ENCODE results near the gene CD200. TPM values are rescaled to one million over a fixed set of nuclear protein-coding genes. Genes with fewer than 3 reads are reported as not detected.

The CD200 gene
- total RNA-seq, 1 experiment from 2014 or later, result not detected

DNA sequence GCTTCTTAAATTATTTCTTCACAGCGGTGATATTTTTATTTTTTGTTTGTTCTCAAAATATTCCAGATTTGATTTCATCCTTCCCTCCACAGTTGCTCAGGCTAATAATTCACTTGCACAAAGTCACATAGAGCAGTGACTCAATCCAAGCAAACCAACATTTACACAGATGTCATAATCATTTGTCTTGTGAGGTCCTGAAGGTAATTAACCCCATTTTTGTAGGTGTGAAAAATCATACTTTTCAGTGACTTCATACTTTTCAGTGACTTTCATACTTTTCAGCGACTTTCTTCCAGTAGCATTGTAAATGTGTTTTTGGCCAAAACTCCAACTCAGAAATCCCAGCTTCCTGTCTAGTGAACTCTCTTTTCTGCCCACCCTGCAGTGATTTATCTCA lies 32.1 kb downstream of the CD200 start:
- Histone ChIP-seq H3K27ac (ENCODE audit: low read depth, low read length, poor library complexity, severe bottlenecking) (no peak overlapping the region), H3K36me3 (ENCODE audit: insufficient read depth, low read length, poor library complexity, severe bottlenecking) (no peaks in the 10 kb centered on the region), H3K4me1 (ENCODE audit: insufficient read depth, low read length, poor library complexity, severe bottlenecking) (no peaks in the 10 kb centered on the region), H3K27me3 (replicated peaks; ENCODE audit: insufficient read depth, low read depth, low read length, poor library complexity) (peaks cover 8% of the 10 kb centered on the region), H3K9me3 (ENCODE audit: low read depth, low read length, poor library complexity, severe bottlenecking) (no peaks in the 10 kb centered on the region), H3K4me3 (ENCODE audit: low read depth, low read length, poor library complexity, severe bottlenecking) (no peak overlapping the region)
- ChIA-PET POLR2A (ENCODE audit: low non-redundant PET) (no interaction called here), CTCF (no interaction called here)
- intact Hi-C loops (cut with micrococcal nuclease; ENCODE audit: unreplicated experiment), result no loop called here
- DNase-seq (ENCODE audit: low spot score), result no peak
- no peak for TF ChIP-seq EZH2 (IDR thresholded peaks at IDR 0.05; ENCODE audit: borderline replicate concordance, low read depth, low read length, poor library complexity, severe bottlenecking)
- TF ChIP-seq, protein P1, sequence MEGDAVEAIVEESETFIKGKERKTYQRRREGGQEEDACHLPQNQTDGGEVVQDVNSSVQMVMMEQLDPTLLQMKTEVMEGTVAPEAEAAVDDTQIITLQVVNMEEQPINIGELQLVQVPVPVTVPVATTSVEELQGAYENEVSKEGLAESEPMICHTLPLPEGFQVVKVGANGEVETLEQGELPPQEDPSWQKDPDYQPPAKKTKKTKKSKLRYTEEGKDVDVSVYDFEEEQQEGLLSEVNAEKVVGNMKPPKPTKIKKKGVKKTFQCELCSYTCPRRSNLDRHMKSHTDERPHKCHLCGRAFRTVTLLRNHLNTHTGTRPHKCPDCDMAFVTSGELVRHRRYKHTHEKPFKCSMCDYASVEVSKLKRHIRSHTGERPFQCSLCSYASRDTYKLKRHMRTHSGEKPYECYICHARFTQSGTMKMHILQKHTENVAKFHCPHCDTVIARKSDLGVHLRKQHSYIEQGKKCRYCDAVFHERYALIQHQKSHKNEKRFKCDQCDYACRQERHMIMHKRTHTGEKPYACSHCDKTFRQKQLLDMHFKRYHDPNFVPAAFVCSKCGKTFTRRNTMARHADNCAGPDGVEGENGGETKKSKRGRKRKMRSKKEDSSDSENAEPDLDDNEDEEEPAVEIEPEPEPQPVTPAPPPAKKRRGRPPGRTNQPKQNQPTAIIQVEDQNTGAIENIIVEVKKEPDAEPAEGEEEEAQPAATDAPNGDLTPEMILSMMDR (conservative IDR thresholded peaks at IDR 0.05; ENCODE audit: low read depth, low read length), result no peak
- no TSS peak for BruUV-seq (replicated peaks)

DNA sequence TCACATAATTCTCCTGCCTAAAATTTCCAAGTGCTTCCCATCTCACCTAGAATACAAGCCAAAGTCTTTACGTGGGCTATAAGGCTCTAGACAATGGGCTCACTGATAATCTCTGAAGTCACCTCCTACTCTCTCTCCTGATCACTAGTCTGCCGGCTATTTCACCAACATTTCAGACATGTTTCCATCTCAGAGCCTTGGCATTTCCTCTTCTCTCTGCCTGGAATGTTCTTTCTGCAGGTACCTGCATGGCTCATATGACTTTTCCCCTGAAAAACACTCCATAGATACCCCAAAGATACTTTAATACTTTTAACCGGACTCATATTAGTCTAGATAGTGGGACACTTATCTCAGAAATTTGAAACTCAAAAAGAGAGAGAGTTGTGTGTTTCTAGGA lies 32.7 kb downstream of the CD200 start:
- ChIA-PET POLR2A (ENCODE audit: low non-redundant PET) (no interaction called here), CTCF (no interaction called here)
- intact Hi-C loops (cut with micrococcal nuclease; ENCODE audit: unreplicated experiment), result no loop called here
- Histone ChIP-seq H3K36me3 (ENCODE audit: insufficient read depth, low read length, poor library complexity, severe bottlenecking) (no peaks in the 10 kb centered on the region), H3K4me1 (ENCODE audit: insufficient read depth, low read length, poor library complexity, severe bottlenecking) (no peaks in the 10 kb centered on the region), H3K27ac (ENCODE audit: low read depth, low read length, poor library complexity, severe bottlenecking) (no peak overlapping the region), H3K9me3 (ENCODE audit: low read depth, low read length, poor library complexity, severe bottlenecking) (no peaks in the 10 kb centered on the region), H3K4me3 (ENCODE audit: low read depth, low read length, poor library complexity, severe bottlenecking) (no peak overlapping the region), H3K27me3 (replicated peaks; ENCODE audit: insufficient read depth, low read depth, low read length, poor library complexity) (peaks cover 8% of the 10 kb centered on the region)
- BruUV-seq (replicated peaks), result no TSS peak
- no peak for DNase-seq (ENCODE audit: low spot score)
- TF ChIP-seq, protein P1 (conservative IDR thresholded peaks at IDR 0.05; ENCODE audit: low read depth, low read length), result no peak
- no peak for TF ChIP-seq EZH2 (IDR thresholded peaks at IDR 0.05; ENCODE audit: borderline replicate concordance, low read depth, low read length, poor library complexity, severe bottlenecking)

DNA sequence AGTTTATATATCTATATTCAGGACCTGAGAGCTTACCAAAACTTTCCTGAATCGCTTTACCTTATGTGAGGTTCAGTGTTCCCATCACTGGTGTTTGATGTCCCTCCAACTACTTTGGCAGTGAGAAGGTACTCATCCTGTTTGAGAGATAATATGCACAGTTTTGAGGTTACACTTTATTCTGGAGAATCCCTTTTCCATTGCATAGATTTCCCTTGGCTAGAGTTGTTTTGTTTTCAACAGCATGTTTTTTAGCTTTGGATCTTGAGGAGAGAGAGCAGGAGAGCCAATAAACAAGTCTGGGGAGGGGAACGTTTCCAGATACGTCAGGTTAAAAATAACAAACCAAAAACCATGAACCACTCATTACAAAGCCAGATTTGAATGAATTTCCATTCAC lies 33.6 kb downstream of the CD200 start:
- ChIA-PET CTCF (no interaction called here), POLR2A (ENCODE audit: low non-redundant PET) (no interaction called here)
- Histone ChIP-seq H3K27me3 (replicated peaks; ENCODE audit: insufficient read depth, low read depth, low read length, poor library complexity) (peaks cover 8% of the 10 kb centered on the region), H3K9me3 (ENCODE audit: low read depth, low read length, poor library complexity, severe bottlenecking) (no peaks in the 10 kb centered on the region), H3K36me3 (ENCODE audit: insufficient read depth, low read length, poor library complexity, severe bottlenecking) (no peaks in the 10 kb centered on the region), H3K4me1 (ENCODE audit: insufficient read depth, low read length, poor library complexity, severe bottlenecking) (no peaks in the 10 kb centered on the region), H3K27ac (ENCODE audit: low read depth, low read length, poor library complexity, severe bottlenecking) (no peak overlapping the region), H3K4me3 (ENCODE audit: low read depth, low read length, poor library complexity, severe bottlenecking) (no peak overlapping the region)
- BruUV-seq (replicated peaks), result no TSS peak
- intact Hi-C loops (cut with micrococcal nuclease; ENCODE audit: unreplicated experiment), result no loop called here
- TF ChIP-seq, protein P1 (conservative IDR thresholded peaks at IDR 0.05; ENCODE audit: low read depth, low read length), result no peak
- no peak for TF ChIP-seq EZH2 (IDR thresholded peaks at IDR 0.05; ENCODE audit: borderline replicate concordance, low read depth, low read length, poor library complexity, severe bottlenecking)
- no peak for DNase-seq (ENCODE audit: low spot score)
